NCI-H1436 treated with DMSO at 0.1 percent for 48 hours (cell line): ENCODE data around the gene NR5A1.

Experiments used
- DNase-seq: peaks from one replicate; lab custom pipeline; 2025; lab: John Stamatoyannopoulos, UW

Gene NR5A1

DNA sequence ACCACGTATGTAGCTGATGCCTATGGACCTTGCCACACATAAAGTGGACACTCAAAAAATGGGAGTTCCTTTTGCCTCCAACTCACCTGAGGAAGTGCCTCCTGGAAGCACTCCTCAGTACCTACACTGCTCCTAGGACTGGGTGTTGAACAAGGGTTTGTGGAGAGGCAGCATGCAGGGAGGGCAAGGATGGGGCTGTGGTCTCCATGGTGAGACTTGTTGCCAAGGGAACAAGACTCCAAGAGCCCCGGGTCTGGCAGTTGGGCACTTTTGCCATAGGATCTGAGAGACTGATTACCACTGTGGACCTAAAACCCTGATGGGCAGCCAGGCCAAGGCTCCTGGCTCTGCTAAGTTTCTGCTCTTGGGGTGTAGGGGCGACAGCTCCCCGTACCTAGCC, 6.9 kb upstream of the NR5A1 start:
- no peak for DNase-seq

DNA sequence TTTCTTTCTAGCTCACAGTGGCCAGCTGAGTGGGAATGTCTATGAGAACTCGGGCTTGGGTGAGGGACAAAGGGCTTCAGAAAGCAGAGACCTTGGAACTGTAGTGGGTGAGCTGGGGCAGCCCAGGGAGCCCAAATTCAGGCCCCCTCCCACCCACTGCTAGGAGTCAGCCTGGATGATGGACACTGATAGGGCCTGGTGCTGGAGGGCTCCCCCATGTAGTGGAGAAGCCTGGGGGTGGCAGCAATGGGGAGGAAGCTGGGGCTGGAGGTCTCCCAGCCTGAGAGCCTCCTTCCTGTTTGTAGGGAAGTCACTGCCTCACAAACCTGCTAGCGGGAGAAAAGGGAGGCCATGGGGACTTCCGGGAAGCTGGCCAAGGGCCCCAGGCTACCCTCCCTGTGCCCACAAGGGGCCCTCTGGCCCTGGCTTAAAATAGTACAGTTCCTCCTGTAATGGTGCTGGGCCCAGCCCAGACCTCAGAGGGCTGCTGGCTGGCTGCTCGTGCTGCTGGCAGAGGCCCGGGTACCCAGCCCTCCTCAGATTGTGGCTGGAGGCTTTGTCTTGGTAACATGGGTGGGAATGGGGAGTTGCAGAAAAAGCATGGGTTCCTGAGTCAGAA, 6.3 kb upstream of the NR5A1 start:
- no peak for DNase-seq

DNA sequence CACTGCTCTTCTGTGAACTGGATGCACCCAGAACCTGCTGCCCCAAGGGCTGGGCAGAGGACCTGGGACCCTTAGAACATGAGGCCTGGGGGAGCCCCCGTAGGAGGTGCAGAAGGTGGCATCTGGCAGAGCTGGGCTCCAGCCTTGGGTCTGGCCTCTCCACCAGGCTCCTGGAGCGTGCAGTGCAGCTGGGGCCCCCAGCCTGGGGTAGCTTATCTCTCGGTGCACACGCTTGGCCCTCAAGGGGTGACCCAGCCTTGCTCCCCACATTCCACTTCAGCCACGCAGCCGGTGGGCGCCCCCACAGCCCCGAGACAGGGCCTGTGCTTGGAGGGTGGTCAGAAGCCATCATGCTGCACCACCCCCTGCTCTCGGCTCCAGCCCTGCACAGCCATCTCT, 5.6 kb upstream of the NR5A1 start:
- no peak for DNase-seq

DNA sequence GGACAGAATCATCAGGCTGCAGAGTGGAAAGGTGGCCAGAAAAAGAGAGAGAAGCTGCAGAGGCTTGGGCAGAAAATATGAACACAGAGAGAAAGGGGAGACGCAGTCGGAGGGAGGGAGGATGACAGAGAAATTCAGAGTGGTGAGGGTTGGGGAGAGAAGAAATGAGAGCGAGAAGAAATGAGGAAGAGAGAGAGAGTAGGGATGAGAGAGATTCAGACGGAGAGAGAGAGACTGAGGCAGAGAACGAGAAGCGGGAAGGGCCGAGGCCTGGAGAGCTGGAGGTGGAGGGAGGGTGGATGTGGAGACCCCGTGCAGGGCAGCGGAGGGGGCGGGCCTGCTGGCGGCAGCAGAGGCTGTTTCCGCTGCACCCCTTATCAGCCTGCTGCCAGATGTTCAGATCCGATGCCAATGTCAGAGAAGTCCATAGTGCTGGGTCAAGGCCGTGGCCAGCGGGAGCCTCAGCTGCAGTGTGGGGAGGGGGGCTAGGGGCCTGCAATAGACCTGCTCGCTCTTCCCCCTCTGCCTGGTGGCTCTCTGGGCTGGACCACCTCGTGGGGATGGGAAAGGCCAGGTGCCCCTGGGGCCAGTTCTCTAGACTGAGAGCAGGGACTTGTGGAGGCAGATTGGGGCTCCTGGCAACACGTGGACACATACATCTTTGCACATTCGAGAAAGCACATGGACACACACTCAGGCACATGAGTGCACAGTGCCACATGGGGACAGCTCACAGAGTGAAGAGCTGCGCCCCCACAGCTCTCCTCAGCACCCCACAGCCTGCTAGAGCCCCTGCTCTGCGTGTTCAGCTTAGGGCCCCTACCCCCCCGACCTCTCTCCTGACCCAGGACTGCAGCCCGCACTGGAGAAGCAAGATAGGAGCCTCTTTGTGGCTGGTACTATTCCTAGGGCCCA, 4.9 kb upstream of the NR5A1 start:
- DNase-seq = no peak

DNA sequence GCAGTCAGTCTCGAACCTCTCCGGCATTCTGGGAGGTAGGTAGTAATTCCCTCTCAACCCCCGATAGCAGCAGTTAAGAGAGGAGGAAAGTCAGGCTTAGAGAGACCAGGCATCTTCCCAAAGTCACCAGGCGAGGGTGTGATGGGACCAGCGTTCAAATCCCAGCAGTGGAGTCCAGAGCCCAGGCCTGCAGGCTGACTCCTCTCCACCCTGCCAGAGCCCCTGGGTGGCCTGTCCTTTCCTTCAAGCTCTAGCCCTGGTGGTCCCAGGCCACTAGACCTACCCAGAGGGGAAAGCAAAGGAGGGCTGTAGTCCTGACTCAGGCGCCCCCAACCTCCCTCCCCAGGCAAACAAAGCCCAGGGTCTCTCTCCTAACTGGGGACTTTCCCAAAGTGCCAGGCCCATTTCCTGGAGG, 4.2 kb upstream of the NR5A1 start:
- DNase-seq = no peak

DNA sequence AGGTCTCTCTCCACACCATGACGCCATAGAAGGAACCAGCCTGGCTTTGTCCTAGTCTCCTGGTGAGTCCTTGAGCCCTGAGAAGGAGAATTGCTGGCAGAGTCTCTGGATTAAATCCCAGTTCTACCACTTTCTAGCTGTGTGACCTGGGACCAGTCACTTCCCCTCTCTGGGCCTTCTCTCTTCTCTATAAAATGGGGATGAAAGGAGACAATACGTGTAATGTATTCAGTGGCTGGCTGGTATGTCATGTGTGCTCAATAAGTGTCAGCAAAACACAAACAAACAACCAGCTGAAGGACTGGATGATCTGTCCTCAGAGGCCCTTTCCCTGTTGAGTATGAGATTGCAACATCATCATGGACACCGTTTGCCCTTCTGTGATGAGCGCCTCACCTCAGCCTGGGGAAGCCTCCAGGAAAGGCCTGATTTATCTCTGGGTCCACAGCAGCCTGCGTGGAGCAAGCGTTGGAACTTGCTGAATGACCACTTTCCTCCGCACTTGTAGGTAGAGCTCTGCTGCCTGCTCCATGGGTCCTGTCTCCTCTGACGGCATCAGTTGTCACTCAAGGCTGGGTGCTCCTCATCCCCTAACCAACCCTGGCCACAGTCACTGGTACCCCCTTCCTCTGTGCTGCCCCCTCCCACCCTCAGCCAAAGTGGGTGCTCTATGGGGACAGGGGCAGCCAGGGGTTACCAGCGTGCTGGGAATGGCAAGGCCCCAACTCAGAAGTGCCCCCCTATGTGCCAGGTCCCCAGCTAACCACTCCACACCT, 3.6 kb upstream of the NR5A1 start:
- no peak for DNase-seq

DNA sequence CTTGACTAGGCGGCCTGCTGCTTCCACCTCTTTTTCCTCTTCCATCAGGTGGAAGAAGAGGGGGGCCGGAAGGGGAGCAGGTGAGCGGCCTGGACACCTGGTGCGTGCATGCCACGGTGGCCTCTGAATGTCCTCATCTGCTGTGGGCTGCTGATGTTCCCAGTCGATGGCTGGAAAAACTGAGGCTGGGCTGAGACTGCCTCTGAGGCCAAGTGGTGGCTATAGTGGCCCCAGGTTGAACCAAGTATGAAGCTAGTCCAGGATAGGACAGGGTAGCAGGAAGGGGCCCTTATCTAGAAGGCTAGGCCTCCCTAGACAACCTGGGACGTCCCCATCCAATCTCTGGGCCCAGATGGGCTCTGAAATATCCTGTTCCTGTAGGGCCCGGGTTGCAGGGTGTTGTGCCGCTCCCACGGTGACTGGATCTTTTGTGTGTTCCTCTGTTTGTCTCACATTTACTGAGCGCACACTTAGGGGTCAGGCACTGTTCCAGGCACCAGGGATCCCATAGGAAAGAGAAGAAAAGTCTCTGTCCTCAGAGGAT, 753 bp upstream of the NR5A1 start:
- no peak for DNase-seq

DNA sequence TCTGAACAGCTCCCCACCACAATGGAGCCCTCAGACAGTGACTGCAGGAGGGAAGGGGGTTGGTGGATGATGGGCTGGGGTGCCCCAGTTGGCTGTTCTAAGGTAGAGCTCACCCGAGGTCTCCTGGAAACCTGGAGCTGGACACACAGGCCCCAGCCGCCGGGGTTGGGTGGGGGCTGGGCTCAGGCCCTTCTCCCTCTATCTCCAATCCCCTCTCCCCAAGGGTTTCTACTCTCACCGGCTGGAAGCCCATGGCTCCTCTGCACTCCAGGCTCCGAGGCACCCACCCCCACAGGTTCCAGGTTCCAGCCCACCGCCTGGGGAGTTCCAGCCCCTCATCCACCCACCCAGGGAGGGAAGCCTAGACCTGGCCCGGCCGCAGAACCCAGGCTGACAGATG, 766 bp downstream of the NR5A1 start:
- no peak for DNase-seq

DNA sequence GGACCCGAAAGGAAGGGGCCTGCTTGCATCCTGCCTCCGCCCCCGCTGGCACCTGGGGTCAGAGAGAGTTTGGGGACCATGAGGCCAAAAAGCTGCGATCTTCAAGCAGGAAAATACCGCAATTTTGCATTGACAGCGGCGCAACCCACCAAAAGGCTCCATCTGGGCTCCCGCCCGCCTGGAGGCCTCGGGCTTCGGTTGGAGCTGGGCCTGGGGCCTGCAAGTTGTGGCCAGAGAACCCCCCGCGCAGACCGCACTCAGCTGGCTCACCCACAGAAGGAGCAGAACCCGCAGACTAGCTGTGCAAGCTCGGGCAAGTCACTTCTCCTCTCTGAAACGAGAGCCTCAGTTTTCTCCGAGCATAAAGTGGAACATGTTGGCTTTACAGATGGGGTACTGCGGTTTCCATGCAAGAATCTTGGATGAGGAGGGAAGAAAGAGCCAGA, 1.3 kb downstream of the NR5A1 start:
- DNase-seq = no peak

DNA sequence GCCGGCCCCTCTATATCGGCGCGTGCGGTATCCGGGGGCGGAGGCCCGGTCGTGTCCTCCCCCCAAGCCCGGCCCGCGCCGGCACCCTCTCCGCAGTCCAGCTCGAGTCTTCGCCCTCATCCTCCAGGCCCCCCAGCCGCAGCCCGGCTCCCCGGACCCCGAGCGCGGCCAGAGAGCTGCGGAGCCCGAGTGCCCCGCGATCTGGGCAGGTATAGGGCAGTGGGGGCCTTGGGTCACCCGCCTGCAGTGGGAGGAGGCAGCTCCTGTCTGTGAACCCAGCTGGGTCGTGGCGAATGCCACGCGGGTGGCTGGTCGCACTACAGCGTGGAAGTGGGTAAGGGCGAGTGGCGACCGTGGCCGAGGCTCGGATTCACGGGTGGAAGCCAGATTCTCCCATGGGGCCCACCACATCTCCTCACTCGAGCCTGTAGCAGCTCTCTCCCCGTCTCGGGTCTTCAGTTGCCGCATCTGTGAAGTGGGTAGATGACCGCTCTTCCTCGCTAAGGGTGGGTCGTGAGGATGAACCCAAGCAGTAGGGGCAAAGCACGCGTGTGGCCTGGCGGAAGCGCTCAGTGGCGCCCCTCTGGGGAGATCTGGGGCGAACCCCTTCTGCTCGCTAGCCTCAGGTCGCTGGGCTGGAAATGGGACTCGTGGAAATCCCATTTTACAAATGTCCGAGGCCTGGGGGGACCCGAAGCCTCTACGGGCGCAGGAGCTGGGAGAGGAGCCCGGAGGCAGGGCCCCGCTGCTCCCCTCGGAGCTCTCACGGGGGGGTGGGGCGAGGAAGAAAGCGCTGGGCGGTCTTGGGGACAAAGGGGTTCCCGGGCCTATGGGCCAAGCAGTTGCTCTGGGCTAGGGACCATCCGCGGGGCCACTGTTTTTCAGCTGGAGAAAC, 1.9 kb downstream of the NR5A1 start:
- DNase-seq = no peak

DNA sequence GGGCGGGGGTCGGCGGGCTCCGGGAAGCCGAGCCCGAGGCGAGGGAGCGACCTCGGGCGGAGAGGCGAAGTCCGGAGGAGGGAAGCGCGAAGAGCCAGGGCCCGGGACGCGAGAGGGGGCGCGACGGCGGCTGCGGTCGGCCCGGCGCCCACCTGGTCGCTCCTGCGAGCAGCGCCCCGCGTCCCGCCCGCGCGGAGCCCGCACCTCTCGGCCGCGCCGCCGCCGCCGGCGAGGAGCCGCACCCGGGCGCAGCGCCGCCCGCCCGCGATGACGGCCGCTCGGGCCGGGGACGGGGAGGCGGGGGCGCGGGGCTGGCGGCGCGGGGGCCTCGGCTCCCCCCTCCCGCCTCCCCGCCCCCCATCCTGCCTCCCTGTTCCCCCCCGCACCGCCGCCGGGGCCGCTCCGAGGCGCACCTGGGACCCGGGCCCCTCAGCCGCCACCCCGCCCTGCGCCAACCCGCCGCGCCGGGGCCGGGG, 2.6 kb downstream of the NR5A1 start:
- DNase-seq = no peak

DNA sequence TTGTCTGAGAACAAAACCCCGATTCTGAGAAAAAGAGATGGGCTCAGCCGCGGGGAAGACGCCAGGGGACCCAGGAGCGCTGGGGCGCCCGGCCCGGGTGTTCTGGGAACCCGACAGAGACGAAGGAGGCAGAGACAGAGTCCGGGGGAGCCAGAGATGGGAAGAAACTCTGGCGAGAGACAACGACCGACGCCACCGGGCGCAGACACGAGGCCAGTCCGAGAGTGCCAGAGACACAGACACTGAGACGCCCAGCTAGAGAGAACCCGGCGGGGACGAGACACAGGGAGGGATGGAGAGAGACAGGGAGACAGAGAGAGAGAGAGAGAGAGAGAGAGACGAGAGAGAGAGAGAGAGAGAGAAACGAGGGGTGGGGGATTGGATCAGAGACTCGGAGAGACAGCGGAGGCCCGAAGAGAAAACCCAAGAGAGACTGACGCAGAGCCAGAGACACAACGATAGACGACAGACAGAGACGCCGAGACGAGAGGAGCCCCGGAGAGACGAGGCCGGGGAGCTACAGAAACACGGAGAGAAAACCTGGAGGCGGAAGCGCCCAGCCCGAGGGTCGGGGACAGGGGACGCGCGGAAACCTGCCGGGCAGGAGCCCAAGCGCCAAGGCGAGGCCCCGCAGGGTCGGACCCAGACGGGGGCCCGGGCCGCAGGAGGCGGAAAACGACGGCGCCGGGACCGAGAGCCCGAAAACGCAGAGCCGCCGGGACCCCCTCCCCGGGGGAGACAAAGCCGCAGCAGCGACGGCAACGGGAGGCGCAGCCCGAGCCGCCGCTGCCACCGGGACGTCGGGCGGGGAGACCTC, 3.3 kb downstream of the NR5A1 start:
- no peak for DNase-seq

DNA sequence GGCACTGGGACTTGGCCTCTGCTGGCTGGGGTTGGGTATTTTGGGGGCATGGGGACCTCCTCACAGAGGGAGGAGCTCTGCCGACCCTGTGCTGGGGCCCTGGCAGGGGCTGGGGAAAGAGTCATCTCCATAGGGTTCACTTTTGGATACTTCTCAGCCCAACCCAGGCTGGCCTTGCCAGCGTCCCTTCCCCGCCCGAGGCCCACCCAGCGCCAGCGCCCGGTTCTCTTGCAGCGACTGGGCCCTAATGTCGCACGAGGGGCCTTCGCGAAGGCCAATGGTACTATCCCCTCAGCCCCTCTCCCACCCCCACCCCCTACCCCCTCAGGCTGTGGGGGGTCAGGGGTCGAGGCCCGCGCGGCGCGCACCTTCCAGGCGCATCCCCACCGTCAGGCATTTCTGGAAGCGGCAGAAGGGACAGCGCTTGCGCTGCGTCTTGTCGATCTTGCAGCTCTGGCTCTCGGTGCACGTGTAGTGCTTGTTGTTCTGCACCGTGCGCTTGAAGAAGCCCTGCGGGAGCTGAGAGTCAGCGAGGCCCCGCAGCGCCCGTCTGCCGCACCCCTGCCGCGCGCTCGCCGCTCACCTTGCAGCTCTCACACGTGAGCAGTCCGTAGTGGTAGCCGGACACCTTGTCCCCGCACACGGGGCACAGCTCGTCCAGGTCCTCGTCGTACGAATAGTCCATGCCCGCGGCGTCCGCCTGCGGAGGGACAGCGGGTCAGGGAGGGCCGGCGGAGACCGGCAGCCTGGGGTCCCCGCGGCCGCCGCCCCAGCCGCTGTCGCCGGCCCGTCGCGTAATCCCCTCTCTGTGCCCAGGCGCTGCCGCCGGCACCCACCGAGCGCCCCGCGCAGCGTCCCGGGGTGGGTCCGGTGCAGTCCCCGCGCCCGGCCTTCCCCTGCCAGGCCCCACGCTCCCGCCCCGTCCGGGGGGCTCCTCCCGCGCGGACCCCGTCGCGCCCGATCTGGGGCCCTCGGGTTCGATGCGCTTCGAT, 4.2 kb downstream of the NR5A1 start:
- no peak for DNase-seq

DNA sequence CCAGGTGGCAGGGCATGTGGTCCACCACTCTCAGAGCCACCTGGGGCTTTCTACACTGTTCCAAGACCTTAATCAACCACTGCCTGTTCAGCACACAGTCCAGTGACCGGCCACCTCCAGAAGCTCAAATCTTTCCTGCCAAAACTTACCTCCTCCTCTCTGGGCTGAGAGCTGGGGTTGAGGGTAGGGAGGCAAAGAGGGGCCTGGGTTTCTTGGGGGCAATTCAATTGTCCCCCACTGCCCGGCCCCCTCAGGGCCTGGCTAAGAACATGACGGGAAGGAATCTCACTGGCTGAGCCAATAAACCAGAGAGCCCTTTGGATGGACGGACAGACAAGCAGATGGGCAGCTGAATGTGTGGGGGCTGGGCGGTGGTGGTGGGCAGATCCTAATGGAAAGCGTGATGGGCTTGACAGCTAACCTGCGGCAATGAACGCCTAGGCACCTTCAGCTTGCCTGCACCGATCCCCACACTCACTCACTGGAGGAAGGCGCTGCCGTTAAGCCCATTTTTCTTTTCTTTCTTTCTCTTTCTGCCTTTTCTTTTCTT, 5.4 kb downstream of the NR5A1 start:
- DNase-seq = no peak

DNA sequence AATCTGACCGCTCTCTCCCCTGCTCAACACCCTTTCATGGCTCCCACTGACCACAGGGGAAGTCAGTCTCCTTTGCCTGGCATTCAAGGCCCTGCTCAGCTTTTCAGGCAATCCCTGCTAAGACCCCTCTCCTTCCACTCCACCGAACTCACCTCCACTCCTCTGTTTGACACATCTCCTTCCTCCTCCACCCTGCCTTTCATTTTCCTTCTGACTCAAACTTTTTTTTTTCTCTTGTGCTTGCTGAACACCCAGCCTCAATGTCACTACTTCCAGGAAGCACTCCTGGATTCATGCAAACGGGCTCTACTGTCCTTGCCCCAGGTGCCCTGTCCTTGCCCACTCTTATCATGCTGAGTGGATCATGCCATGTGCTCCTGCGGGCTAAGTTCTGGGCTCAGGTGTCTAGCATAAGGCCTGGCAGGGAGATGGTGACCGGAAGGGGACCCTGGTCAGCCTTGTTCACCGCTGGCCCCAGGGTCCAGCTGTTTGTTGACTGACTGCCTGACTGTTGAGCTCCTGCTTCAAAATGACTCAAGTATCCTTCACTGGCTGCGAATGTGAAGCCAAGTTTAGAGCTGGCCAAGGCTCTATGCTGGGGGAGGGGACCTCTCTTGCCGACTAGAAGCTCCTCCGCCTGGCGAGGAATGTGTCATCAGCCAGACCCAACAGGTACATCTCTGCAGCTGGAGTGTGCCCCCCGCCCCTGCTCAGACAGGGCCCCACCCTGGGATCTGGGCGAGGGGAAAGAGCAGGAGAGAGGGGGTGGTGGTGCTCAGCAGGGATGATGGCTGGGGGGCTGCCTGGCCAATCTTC, 6.2 kb downstream of the NR5A1 start:
- DNase-seq = no peak

DNA sequence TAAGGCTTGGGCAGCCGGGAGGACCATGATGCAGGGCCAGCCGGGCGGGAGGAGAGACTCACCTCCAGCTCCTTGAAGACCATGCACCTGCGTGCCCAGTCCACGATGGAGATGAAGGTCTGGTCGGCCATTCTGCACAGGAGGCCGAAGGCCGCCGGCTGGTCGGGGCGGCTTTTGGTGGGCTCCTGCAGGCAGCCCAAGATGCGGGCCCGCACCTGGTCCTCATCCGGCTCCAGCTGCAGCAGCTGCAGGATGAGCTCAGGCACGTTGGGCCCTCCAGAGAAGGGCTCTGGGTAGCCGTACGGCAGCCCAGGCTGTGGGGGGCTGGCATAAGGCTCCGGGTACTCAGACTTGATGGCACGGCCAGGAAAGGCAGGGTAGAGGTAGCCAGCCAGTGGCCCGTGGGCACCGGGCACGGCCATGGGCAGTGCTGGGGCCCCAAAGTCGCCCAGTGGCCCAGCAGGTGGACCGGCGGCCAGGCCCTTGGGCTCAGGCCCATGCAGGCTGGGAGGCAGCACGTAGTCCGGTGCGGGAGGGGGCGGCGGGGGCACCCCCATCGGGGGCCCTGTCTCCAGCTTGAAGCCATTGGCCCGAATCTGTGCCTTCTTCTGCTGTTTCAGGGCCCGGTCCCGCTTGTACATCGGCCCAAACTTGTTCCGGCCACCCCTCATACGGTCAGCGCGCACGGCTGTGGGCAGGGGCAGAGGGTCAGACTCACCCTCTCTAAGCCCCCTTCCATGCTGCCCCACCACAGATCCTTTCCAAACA, 7.0 kb downstream of the NR5A1 start:
- DNase-seq = no peak

DNA sequence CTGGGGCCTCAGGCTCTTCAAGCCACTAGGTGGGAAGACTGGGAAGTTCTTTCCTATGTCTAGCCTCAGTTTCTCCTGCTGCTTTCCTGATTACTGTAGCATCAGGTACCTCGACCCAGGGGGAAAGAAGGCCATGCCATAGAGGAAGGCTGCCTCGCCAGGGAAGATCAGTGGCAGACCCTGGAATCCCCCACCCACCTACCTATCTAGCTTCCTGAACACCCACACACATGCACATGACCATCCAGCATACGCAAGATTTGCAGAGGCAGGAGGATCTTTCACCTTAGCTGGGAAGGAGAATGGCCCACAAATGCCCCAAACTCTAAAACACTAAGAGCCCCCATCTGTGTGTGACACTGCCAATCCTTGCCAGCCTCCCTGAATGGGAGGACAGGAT, 8.0 kb downstream of the NR5A1 start:
- no peak for DNase-seq
